ENCODE measurements around the gene PTRHD1.

PTRHD1 gene

GRCh38 chr2:24749069-24749691 lies 44.0 kb downstream of the PTRHD1 start:
- no peak for DNase-seq

GRCh38 chr2:24747299-24747698 lies 45.9 kb downstream of the PTRHD1 start:
- no peak for DNase-seq

- peak; percentile 21 for DNase-seq
These were observed 47.4 kb downstream of the PTRHD1 start for GRCh38 chr2:24745825-24746224.

- DNase-seq: no peak
These were observed 48.8 kb downstream of the PTRHD1 start for GRCh38 chr2:24744356-24744755.

GRCh38 chr2:24743924-24744323 lies 49.3 kb downstream of the PTRHD1 start:
- peak; percentile 14 for DNase-seq

GRCh38 chr2:24742730-24743129 lies 50.5 kb downstream of the PTRHD1 start:
- no peak for DNase-seq

GRCh38 chr2:24740142-24740541 lies 53.0 kb downstream of the PTRHD1 start:
- DNase-seq: no peak
